Prostate gland (tissue), 2 donors: ENCODE results near the gene STK4. TPM values are rescaled to one million over a fixed set of nuclear protein-coding genes. Genes with fewer than 3 reads are reported as not detected.

Experiments used
- DNase-seq: peaks from one replicate; pipeline ENCODE4 v3.0.0-alpha.2; 2019; ENCODE audit warnings: low spot score
- H3K27ac ChIP-seq, 2 donors: fragments of 200-600 bp; sonication (generic); 2 replicates each; pipeline ENCODE4 v1.5.1; 2017 to 2019
- H3K27me3 ChIP-seq: fragments of 200-600 bp; sonication (generic); replicated peaks from 2 replicates; pipeline ENCODE4 v1.5.1; 2019; ENCODE audit not compliant: insufficient read depth
- H3K36me3 ChIP-seq, 2 donors: fragments of 200-600 bp; sonication (generic); 1 replicate in 1 of 2; 2 replicates in 1 of 2; pipeline versions ENCODE4 v1.5.1 to v1.8.1; 2017 to 2019
- H3K4me1 ChIP-seq: fragments of 200-600 bp; sonication (generic); replicated peaks from 2 replicates; pipeline ENCODE4 v1.5.1; 2019
- H3K4me3 ChIP-seq, 2 donors: fragments of 200-600 bp; sonication (generic); 2 replicates each; pipeline ENCODE4 v1.5.1; 2017 to 2019
- H3K9me3 ChIP-seq: fragments of 200-600 bp; sonication (generic); 2 replicates; pipeline ENCODE4 v1.5.1; 2017
- POLR2A ChIP-seq: fragments of 450-650 bp; IDR thresholded peaks from one replicate; pipeline ENCODE4 v1.6.1; 2016; ENCODE audit warnings: antibody characterized with exemption, mild to moderate bottlenecking
- POLR2AphosphoS5 ChIP-seq: sonication (generic); formaldehyde crosslinking; IDR thresholded peaks from one replicate; pipeline ENCODE4 v1.6.1; 2017; ENCODE audit warnings: antibody characterized with exemption
- WGBS: methylation state at CpG from one replicate; pipeline ENCODE4 v1.1.5; 2018; 5-methylcytosine and 5-hydroxymethylcytosine counted together
- intact Hi-C: fragments of 100-400 bp; cut with DNase I; formaldehyde crosslinking; loops from one replicate; pipeline ENCODE4 v1.14.2; 2022
- total RNA-seq, 2 donors: library from RNA; depleted of rRNA; stranded (reverse); fragments of >200 nt; gene quantifications; one replicate each; pipeline ENCODE4 v1.1.0, GENCODE V29; 2016
- TF ChIP-seq, protein P1 (sequence below), 4 experiments: fragments of 200-600 bp in 2 of 4; fragments of 450-650 bp in 2 of 4; sonication (generic) in 2 of 4; IDR thresholded peaks; 1 replicate in 3 of 4; 2 replicates in 1 of 4; pipeline ENCODE4 v1.5.1; 2016 to 2019; ENCODE audit warnings: antibody characterized with exemption in 4 of 4, mild to moderate bottlenecking in 2 of 4, moderate library complexity in 2 of 4

STK4 gene
- total RNA-seq, 2 donors from 2014 or later, result 14.4 to 35.1 TPM

DNA sequence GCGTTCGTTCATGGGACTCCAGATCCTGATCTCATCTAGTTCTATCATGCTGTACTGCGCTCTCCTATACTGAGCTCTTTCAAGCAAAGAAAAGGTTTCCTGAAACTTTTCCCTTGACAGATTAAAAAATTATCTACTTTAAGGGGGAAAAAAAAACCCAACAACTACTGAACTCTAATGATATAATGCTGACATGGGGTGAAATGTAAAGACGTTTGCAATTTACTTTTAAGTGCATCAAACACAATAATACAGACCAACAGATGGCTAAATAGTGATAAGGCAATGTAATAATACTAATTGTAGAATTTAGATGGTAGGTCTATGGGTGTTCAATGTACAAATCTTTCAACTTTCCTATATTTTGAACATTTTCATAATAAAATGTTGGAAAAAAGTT lies 22.5 kb upstream of the STK4 start:
- Histone ChIP-seq H3K36me3 (peaks cover 5 to 9% of the 10 kb centered on the region in 2 donors), H3K4me1 (no peaks in the 10 kb centered on the region), H3K27ac (no peak overlapping the region), H3K9me3 (no peaks in the 10 kb centered on the region), H3K27me3 (no peaks in the 10 kb centered on the region), H3K4me3 (no peak overlapping the region)
- DNase-seq, result no peak
- intact Hi-C loops, result no loop called here
- TF ChIP-seq, protein P1, sequence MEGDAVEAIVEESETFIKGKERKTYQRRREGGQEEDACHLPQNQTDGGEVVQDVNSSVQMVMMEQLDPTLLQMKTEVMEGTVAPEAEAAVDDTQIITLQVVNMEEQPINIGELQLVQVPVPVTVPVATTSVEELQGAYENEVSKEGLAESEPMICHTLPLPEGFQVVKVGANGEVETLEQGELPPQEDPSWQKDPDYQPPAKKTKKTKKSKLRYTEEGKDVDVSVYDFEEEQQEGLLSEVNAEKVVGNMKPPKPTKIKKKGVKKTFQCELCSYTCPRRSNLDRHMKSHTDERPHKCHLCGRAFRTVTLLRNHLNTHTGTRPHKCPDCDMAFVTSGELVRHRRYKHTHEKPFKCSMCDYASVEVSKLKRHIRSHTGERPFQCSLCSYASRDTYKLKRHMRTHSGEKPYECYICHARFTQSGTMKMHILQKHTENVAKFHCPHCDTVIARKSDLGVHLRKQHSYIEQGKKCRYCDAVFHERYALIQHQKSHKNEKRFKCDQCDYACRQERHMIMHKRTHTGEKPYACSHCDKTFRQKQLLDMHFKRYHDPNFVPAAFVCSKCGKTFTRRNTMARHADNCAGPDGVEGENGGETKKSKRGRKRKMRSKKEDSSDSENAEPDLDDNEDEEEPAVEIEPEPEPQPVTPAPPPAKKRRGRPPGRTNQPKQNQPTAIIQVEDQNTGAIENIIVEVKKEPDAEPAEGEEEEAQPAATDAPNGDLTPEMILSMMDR (IDR thresholded peaks at IDR 0.05), result no peak
- WGBS, result 85% methylated on average over 4 of the region's 4 CpGs

DNA sequence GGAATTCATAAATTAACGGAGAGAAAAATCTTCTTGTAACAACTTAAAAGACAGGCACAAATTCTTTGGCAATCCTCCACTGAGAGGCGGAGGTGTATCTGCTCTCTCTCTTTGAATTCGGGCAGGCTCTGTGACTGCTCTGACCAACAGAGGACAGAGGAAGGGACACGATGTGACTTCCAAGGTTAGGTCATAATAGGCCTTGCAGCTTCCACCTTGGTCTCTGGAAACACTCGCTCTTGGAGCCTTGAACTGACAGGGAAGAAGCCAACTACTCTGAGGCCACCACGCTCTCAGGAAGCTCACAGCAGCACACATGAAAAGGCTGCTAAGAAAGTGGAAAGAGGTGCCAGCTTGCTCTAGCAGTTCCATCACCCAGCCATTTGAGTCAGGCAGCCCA lies 21.1 kb upstream of the STK4 start:
- DNase-seq, result no peak
- intact Hi-C loops, result no loop called here
- no peaks in the 10 kb centered on the region for H3K27me3 ChIP-seq
- H3K4me3 ChIP-seq, result no peak overlapping the region
- H3K4me1 ChIP-seq, result no peaks in the 10 kb centered on the region
- no peaks in the 10 kb centered on the region for H3K9me3 ChIP-seq
- no peak overlapping the region for H3K27ac ChIP-seq
- H3K36me3 ChIP-seq, result peaks cover 5 to 13% of the 10 kb centered on the region in 2 donors
- TF ChIP-seq POLR2AphosphoS5 (no peak), POLR2A (no peak)
- TF ChIP-seq, protein P1 (IDR thresholded peaks at IDR 0.05), result no peak
- 79% methylated on average over 6 of the region's 6 CpGs for WGBS

DNA sequence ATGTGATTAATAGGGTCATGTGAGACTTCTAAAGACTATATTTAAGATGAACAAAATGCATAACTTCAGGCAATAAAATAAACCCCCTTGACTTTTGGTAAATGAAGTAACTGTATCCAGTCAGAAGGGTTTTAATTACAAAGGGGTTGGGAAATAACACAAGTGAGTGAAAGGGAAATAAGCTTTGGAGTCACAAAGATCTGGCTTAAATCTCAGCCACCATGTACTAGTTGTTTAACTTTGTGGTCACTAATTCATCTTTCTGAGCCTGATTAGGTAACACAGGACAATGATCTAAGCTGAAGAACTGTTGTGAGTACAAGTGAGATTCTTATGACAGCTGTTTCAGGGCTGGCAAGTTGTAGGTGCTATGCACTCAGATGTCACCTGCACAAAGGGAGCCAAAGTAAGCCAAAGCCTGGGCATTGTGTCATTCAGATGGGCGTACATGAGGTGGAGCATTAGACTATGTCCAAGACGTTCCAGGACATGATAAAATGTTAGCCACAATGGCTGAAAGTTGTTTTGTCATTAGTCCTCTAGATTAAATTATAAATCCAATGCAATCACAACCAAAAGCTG lies 19.9 kb upstream of the STK4 start:
- intact Hi-C loops, result no loop called here
- 79% methylated on average over 2 of the region's 2 CpGs for WGBS
- peaks cover 5 to 17% of the 10 kb centered on the region in 2 donors for H3K36me3 ChIP-seq

DNA sequence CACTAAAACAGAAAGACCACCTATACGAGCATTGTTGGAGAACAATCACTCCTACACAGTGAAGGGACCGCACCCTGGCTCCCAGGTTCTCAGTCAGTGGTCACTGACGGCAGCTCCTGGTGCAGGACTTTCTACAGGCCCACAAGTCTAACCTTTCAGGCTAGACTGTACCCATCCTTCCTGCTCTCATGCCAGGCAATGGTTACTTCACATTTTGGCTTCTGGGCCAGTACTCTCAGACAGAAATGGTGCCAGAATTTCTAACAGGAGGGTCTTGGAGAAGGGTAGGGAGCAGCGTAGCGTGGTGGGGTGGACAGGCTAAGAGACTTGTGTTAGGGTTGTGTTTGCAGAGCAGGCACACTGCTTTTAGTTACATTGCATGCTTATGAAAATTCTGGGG lies 18.2 kb upstream of the STK4 start:
- no peaks in the 10 kb centered on the region for H3K9me3 ChIP-seq
- TF ChIP-seq POLR2A, result no peak
- H3K27ac ChIP-seq, result no peak overlapping the region
- intact Hi-C loops, result no loop called here
- 94% methylated on average over 5 of the region's 5 CpGs for whole genome bisulfite sequencing
- no peaks in the 10 kb centered on the region for H3K4me1 ChIP-seq
- no peak for DNase-seq
- H3K36me3 ChIP-seq, result peaks cover 5 to 8% of the 10 kb centered on the region in 2 donors
- H3K4me3 ChIP-seq, result no peak overlapping the region
- no peaks in the 10 kb centered on the region for H3K27me3 ChIP-seq

More for the DNA sequence above, 19.9 kb upstream of the STK4 start:
- Histone ChIP-seq H3K27ac (no peak overlapping the region), H3K9me3 (no peaks in the 10 kb centered on the region), H3K4me1 (no peaks in the 10 kb centered on the region), H3K27me3 (no peaks in the 10 kb centered on the region), H3K4me3 (no peak overlapping the region)
- DNase-seq, result no peak
- TF ChIP-seq POLR2A (no peak), POLR2AphosphoS5 (no peak)
- TF ChIP-seq, protein P1 (IDR thresholded peaks at IDR 0.05), result no peak

DNA sequence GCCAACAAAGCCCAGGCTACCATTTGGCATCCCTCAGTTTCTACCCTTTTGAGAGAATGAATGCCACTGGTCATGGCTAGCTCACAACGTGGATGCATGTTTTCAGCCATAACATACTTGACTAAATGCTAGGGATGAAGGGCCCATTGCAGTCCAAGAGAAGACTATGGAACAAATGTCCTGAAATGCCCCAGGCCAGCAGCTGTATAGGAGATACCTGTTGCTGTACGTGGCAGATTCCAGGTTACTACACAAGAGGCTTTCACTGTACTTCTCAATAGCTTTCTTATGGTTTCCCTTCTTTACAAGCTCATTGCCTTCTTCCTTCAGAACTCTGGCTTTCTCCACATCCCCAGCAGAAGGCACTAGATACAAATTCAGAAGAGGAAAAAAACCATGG lies 17.8 kb upstream of the STK4 start:
- Histone ChIP-seq H3K27me3 (no peaks in the 10 kb centered on the region), H3K27ac (no peak overlapping the region), H3K9me3 (no peaks in the 10 kb centered on the region), H3K4me1 (no peaks in the 10 kb centered on the region), H3K4me3 (no peak overlapping the region), H3K36me3 (peaks cover 5 to 8% of the 10 kb centered on the region in 2 donors)
- intact Hi-C loops, result no loop called here
- 92% methylated on average over 2 of the region's 2 CpGs for WGBS
- DNase-seq, result no peak
- TF ChIP-seq POLR2A (no peak), POLR2AphosphoS5 (no peak)
- TF ChIP-seq, protein P1 (IDR thresholded peaks at IDR 0.05), result no peak
